RWPE1 (cell line): ENCODE results near the gene SYDE1.

Experiments used
- CTCF ChIA-PET: fragments of 350-600 bp; sonication (Branson Sonifier 250); formaldehyde crosslinking; extraction: SDS; loops from one replicate; lab custom pipeline; 2021; lab: Yijun Ruan, JAX
- POLR2A ChIA-PET: fragments of 400-600 bp; formaldehyde crosslinking; extraction: SDS; loops from one replicate; lab custom pipeline; 2020; ENCODE audit warnings: antibody characterized with exemption; ENCODE audit not compliant: low non-redundant PET; lab: Yijun Ruan, JAX
- DNase-seq: peaks from one replicate; pipeline ENCODE4 v3.0.0; 2012; ENCODE audit warnings: low spot score
- H3K27ac ChIP-seq: fragments of 450-650 bp; 2 replicates; pipeline ENCODE4 v1.5.1; 2017
- TF ChIP-seq, protein P1 (sequence below): fragments of 450-650 bp; conservative IDR thresholded peaks from 2 replicates; pipeline ENCODE4 v1.5.1; 2017; ENCODE audit warnings: low read depth, mild to moderate bottlenecking

Gene SYDE1

DNA sequence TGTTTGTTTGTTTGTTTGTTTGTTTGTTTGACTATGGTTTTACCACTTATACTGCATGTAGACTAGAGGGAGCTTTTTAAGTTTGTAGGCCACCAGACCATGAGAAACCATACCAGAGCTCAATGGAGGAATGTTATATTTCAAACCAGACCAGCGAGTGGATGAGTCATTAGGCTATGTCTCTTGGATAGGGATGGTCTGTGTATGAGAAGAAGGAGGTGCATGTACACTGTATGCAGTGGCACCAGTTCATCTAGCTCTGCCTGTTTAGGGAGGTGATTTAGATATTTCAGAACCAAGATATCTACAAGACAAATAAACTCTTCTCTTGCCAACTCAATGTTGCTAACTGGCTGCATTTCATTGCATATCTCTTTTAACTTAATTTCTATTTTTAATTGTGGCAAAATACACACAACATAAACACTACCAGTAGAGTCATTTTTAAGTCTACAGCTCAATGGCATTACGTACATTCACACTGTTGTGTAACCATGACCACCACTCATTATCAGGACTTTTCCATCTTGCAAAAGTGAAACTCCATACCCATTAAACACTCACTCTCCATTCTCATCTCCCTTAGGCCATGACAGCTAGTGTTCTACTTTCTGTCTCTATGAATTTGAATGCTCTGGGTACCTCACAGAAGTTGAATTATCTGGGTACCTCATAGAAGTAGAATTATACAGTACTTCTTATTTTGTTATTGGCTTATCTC, 29.2 kb downstream of the SYDE1 start:
- TF ChIP-seq, protein P1, sequence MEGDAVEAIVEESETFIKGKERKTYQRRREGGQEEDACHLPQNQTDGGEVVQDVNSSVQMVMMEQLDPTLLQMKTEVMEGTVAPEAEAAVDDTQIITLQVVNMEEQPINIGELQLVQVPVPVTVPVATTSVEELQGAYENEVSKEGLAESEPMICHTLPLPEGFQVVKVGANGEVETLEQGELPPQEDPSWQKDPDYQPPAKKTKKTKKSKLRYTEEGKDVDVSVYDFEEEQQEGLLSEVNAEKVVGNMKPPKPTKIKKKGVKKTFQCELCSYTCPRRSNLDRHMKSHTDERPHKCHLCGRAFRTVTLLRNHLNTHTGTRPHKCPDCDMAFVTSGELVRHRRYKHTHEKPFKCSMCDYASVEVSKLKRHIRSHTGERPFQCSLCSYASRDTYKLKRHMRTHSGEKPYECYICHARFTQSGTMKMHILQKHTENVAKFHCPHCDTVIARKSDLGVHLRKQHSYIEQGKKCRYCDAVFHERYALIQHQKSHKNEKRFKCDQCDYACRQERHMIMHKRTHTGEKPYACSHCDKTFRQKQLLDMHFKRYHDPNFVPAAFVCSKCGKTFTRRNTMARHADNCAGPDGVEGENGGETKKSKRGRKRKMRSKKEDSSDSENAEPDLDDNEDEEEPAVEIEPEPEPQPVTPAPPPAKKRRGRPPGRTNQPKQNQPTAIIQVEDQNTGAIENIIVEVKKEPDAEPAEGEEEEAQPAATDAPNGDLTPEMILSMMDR, result no peak
- CTCF ChIA-PET, result no interaction called here
- POLR2A ChIA-PET, result no interaction called here
- H3K27ac ChIP-seq, result no peak overlapping the region
- DNase-seq, result peak; percentile 49

DNA sequence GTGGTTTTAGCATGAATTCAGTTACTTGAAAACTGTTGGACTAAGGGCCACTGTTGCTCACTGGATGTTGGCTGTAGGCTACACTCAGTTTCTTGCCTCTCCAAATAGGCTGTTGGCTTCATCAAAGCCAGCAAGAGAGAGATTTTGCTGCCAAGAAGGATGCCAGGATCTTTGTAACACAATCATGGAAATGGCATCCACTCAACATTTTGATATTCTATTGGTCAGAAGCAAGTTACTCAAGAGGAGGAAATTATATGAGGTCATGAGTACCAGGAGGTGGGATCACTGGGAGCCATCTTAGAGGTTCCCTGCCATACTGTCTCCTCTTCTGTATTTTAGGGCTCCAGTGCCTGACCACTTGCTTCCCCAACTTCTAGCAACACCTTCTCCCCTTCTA, 30.6 kb downstream of the SYDE1 start:
- no peak for DNase-seq
- POLR2A ChIA-PET, result interaction anchor here (0.7 kb wide), 1 partner anchor 35 kb away, joined by 3 read pairs; no protein-coding TSS in a partner anchor
- CTCF ChIA-PET, result no interaction called here
- no peak overlapping the region for H3K27ac ChIP-seq
- TF ChIP-seq, protein P1, result no peak

DNA sequence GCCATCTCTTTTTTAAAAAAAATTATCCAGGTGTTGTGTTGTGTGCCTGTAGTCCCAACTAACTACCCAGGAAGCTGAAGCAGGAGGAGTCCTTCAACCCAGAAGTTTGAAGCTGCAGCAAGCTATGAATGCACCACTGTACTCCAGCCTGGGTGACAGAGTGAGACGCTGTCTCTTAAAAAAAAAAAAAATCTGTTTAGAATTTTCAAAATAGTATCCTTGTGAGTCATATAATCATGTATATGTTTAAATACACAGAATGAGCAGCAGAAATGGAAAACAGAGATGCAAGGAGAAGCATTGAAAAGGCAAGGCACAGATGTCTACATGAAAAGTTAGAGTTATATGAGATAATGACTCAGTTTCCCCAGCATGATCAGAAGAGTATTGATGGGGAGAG, 31.2 kb downstream of the SYDE1 start:
- H3K27ac ChIP-seq, result no peak overlapping the region
- ChIA-PET POLR2A (no interaction called here), CTCF (interaction anchor here (0.5 kb wide), 1 partner anchor 104 kb away, joined by 5 read pairs; no protein-coding TSS in a partner anchor)
- TF ChIP-seq, protein P1, result no peak
- no peak for DNase-seq

DNA sequence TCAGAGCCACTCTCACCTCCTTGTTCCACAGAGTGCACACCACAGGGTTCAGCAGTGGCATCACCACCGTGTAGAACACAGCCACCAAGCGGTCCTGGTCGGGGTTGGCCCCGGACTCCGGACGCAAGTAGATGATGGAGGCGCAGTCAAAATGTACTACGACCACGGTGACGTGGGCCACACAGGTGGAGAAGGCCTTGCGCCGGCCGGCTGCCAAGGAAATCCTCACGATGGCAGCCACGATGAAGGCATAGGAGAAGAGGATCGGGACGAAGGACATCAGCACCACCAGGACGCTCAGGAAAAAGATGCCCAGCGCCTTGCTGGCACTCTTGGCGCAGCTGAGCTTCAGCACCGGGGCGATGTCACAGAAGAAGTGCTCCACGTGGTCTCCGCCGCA, 33.9 kb downstream of the SYDE1 start:
- H3K27ac ChIP-seq, result no peak overlapping the region
- TF ChIP-seq, protein P1, result no peak
- POLR2A ChIA-PET, result no interaction called here
- CTCF ChIA-PET, result no interaction called here
- no peak for DNase-seq

DNA sequence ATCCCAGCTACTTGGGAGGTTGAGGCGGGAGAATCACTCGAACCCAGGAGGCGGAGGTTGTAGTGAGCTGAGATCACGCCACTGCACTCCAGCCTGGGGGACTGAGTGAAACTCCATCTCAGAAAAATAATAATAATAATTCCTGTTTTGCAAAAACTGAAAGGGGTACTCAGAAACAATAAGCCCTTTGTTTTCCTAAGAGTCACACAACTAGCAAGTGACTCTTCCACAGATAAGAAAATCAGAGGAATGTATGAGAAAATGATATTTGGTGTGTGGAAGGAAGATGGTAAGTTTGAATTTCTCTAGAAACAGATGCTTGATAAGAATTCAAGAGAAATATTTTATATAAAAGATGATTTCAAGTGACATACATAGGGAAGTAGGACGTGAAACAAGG, 35.1 kb downstream of the SYDE1 start:
- DNase-seq, result no peak
- no peak overlapping the region for H3K27ac ChIP-seq
- ChIA-PET CTCF (no interaction called here), POLR2A (no interaction called here)
- TF ChIP-seq, protein P1, result no peak

DNA sequence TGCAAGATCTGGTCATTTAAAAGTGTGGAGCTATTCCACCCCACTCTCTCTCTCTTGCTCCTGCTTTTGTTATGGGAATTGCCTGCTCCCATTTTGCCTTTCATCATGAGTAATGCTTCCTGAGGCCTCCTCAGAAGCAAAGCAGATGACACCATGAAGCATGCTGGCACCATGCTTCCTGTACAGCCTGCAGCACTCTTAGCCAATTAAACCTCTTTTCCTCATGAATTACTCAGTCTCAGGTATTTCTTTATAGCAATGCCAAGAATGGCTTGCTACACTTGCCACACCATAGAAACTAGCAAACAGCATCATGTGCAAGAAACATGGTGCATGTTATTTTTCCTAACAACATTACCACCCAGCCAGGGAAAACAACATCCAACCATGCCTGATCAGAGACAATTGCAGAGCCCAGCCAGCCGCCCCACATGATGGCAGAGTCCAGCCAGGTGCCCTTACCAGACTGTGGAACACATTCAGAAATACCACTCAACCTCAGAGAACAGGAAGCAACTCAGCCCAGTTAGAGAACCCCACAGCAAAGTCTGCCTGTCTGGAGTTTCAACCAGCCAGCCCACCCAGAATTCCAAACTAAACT, 36.9 kb downstream of the SYDE1 start:
- DNase-seq, result no peak
- CTCF ChIA-PET, result no interaction called here
- TF ChIP-seq, protein P1, result no peak
- POLR2A ChIA-PET, result no interaction called here
- H3K27ac ChIP-seq, result no peak overlapping the region
